NCI-H1930 (cell line): Measurements from ENCODE around the gene BCL2L1.
A peak's percentile ranks its signal among the peaks of the same experiment; 100 is the strongest.

ENCODE experiments used
- DNase-seq, 2 experiments: peaks; one replicate each; lab custom pipeline; 2025; lab: John Stamatoyannopoulos, UW

BCL2L1 gene

GRCh38 chr20:31723319-31724078 is 831 bp upstream of the BCL2L1 start:
- DNase-seq = peak; percentile 98 to 100

GRCh38 chr20:31723069-31723318 is 326 bp upstream of the BCL2L1 start:
- peak; percentile 73 to 76 for DNase-seq

GRCh38 chr20:31721408-31722256 is 1.0 kb downstream of the BCL2L1 start:
- DNase-seq = no peak

GRCh38 chr20:31720486-31721407 is 1.9 kb downstream of the BCL2L1 start:
- DNase-seq = no peak

GRCh38 chr20:31719644-31720485 is 2.8 kb downstream of the BCL2L1 start:
- no peak for DNase-seq

- DNase-seq = no peak
These were observed 3.6 kb downstream of the BCL2L1 start for GRCh38 chr20:31718952-31719643.

- no peak for DNase-seq
These were observed 5.0 kb downstream of the BCL2L1 start for GRCh38 chr20:31717478-31718201.

- no peak for DNase-seq
These were observed 5.7 kb downstream of the BCL2L1 start for GRCh38 chr20:31716818-31717477.

- no peak for DNase-seq
These were observed 6.3 kb downstream of the BCL2L1 start for GRCh38 chr20:31716351-31716750.

- no peak for DNase-seq
These were observed 6.9 kb downstream of the BCL2L1 start for GRCh38 chr20:31715766-31716165.

- DNase-seq = no peak
These were observed 9.1 kb downstream of the BCL2L1 start for GRCh38 chr20:31713312-31714273.

GRCh38 chr20:31712564-31713311 is 9.9 kb downstream of the BCL2L1 start:
- DNase-seq = no peak

- no peak for DNase-seq
These were observed 10.5 kb downstream of the BCL2L1 start for GRCh38 chr20:31712112-31712553.

GRCh38 chr20:31711179-31712111 is 11.2 kb downstream of the BCL2L1 start:
- peak in 1 of 2 experiments; percentile 64 for DNase-seq

- DNase-seq = no peak
These were observed 12.1 kb downstream of the BCL2L1 start for GRCh38 chr20:31710423-31711108.

- peak in 1 of 2 experiments; percentile 16 for DNase-seq
These were observed 12.7 kb downstream of the BCL2L1 start for GRCh38 chr20:31709939-31710338.
